GM21576 (cell line): ENCODE data around the gene WAPL.
A peak's percentile ranks its signal among the peaks of the same experiment; 100 is the strongest.

ENCODE experiments used
- ATAC-seq: cut with Tn5 transposase; IDR thresholded peaks from one replicate; pipeline ENCODE4 v1.9.1; 2021; ENCODE audit warnings: mild to moderate bottlenecking, moderate library complexity; ENCODE audit not compliant: unreplicated experiment

The WAPL gene

GRCh38 chr10:86413046-86413728 lies 108.4 kb downstream of the WAPL start:
- ATAC-seq, result peak; percentile 67

- ATAC-seq, result no peak
Observed at GRCh38 chr10:86411852-86412560, 109.6 kb downstream of the WAPL start.

DNA sequence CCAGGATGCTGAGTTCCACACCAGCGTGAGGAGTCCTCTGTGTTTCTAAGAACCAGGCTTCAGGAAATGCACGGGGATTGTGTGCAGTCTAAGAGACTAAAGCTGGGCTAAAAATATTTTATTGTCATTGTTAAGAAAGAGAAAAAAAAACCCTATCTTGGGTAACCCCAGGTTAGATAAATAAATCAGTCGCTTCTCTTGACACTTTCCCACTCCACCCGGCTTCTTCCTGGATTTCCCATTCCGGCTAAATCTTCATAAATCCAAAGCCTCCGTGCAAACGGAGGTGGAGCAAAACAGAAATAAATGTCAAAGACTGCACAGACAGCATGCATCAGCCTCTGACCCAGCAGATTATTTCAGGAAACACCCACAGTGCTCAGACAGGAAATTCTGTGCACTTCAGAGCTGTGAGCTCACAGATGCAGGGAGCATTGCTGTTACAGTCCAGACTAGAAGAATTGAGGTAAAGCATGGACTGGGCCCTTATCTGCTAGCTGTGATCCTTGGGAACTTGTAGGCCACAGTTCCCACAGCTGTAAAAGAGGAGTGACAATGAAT lies 110.2 kb downstream of the WAPL start:
- peak; percentile 60 for ATAC-seq

- ATAC-seq, result no peak
Observed at GRCh38 chr10:86410542-86411124, 111.0 kb downstream of the WAPL start.

- ATAC-seq, result no peak
Observed at GRCh38 chr10:86409183-86409582, 112.4 kb downstream of the WAPL start.

GRCh38 chr10:86403183-86403797 lies 118.3 kb downstream of the WAPL start:
- ATAC-seq, result no peak

DNA sequence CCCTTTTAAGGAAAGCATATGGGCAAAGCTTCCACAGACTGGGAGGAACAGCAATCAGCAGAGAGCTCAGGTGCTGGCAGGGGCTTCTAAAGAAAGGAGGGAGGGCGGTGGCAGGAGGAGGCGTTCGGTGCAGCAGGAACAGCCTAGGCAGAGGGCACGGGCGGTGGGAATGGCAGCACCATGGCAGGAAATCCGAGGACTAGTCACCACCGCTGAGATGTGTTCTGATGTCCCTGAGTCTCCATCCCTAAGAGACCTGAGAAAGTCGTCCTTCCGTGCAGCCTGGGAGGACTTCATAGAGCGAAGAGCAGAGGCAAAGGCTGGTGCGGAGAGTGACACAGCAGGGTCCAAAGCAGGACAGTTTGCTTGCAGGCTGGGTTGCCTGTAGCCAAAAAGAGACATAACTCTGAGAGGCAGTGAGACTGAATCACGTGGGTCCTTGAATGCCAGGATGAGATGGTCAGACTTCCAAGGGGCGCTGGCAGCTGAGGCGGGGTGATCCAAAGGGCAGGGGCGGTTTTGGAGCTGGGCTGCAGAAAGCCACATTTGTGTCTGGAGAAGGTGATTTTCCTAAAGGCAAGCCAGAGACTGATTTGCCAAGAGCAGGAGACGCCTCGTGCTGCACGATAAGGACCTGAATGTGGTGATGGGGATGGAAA lies 119.2 kb downstream of the WAPL start:
- no peak for ATAC-seq

GRCh38 chr10:86401588-86402282 lies 119.9 kb downstream of the WAPL start:
- no peak for ATAC-seq

DNA sequence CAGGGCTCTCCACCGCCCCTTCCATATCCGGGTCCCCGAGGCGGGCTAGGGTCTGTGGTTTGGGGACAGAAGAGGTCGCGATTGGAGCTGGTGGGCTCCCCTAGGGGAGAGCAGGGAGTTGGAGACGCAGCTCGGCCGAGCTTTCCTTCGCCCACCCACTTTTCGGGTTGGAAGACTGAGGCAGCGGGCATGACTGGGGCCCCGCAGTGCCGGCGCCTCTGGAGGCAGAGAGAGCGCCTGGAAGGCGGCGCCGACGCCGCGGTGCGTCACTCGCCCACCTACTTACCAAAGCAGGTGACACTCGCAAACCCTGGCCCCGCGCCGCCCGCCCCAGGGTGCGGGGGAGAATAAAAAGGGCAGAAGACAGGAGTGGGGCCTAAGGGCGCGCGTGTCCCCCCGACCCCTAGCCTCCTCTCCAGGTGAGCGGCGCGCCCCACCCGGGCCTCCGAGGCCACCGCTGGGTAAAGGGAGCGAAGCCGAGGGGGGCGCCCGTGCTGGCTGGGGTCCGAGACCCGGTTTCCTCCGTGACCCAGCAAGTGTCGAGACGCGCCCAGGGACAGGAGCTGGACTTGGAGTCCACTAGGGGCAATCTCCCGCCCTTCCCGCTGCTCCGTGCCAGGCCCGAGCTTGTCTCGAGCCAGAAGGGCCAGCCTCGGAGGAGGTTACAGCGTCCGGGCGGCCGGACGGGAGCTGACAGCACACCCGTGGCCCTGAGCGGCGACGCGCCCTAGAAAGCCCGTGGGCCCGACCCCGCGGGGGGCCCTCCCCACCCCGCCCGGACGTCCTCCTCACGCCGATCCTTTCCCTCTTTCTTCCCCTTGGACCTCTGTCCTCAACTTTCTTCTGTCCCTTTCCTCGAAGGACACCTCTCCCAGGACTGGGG lies 120.6 kb downstream of the WAPL start:
- peak; percentile 36 for ATAC-seq

DNA sequence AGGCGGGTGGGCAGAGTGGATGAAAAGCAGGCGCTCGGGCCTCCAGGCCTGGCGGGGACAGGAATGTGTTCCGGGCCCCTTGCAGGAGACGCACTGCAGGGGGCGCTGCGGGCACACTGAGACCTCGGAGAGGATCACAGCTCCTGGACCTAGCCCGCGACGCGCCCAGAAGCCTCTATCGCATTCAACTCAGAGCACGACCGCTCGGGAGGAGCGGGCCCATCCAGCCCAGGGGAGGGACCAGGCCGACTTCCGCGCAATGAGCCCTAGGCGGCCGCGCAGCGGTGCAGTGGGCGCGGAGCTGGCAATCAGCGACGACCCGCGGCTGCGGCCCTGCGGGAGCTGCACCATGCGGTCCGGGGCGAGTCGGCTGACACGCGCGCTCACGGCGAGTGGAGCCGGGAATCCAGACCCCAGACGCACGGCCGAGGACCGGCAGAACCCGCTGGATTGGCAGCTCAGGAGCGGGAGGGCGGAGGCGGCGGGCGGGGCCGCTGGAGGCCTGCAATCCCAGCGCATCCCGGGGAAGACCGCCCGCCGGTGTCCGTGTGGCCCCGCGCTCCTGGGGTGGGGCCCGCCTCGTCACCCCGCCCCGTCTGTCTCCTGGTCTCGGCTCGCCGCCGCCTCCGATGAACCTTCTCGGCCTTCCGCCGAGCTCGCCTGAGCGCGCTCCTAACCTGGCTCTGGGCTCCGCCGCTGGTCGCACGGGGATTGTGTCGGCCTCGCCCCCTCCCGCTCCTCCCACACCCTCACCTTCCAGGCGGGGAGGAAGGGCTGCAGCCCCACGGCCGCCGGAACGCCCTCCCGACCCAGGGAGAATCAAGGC lies 121.5 kb downstream of the WAPL start:
- peak; percentile 87 for ATAC-seq

- no peak for ATAC-seq
Observed at GRCh38 chr10:86399514-86399878, 122.1 kb downstream of the WAPL start.

DNA sequence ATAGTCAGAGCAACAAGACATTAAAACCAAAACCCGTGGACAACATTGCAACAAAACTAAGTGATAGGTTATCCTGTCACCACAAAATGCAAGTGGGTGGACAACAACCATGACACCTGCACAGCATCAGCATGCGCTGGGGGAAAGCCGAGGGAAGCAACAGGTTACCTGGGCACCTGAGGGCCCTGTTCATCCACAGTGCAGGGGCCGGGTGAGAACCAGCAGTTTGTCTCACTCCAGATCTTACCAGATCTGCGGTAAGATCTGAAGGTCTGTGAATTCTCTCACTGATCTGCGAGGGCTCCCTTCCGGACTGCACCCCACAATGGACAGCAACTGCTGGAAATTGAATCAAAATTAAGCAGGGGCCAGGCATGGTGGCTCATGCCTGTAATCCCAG lies 124.5 kb downstream of the WAPL start:
- ATAC-seq, result no peak

DNA sequence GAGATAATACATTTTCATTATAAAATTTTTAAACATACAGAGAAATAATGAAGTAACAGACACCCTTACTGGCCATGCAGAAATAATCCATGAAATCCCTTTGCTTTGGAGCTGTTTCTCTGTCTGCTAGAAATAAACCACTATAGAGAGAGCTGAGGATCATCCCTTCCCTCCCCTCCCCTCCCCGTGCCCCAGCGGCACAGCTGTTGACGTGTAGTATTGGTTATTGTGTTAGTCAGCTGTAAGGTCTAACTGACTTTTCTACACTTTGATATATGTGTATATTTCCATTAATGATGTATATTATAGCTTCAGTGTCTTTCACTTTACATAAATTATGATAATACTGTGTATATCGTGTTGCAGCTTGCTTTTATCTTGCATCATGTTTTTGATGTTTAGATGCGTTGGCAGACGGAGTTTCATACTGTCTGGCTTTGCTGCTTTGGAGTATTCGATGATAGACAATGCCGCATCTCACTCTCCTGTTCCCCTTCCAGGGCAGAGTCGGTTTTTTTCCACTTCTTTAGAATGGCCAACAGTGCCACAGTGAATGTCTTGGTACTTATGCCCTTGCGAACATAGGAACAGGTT lies 127.6 kb downstream of the WAPL start:
- ATAC-seq, result no peak

DNA sequence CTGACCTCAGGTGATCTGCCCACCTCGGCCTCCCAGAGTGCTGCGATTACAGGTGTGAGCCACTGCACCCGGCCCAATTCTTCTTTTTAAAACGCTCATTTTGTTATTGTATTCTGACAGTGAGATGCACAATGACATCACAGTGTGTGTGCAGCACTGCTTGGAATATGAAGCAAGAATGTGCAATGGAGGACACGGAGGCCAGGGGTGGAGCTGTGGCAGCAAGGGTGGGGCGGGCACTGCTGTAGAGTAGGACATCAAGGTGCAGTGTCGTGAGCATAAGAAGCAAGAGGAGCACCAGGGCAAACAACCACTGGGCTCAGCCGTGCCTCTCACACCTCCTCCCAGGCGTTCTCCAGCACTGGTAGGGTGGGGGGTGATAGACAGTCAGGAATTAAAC lies 128.2 kb downstream of the WAPL start:
- no peak for ATAC-seq

- peak; percentile 71 for ATAC-seq
Observed at GRCh38 chr10:86392723-86393094, 128.9 kb downstream of the WAPL start.

GRCh38 chr10:86391986-86392722 lies 129.4 kb downstream of the WAPL start:
- no peak for ATAC-seq

DNA sequence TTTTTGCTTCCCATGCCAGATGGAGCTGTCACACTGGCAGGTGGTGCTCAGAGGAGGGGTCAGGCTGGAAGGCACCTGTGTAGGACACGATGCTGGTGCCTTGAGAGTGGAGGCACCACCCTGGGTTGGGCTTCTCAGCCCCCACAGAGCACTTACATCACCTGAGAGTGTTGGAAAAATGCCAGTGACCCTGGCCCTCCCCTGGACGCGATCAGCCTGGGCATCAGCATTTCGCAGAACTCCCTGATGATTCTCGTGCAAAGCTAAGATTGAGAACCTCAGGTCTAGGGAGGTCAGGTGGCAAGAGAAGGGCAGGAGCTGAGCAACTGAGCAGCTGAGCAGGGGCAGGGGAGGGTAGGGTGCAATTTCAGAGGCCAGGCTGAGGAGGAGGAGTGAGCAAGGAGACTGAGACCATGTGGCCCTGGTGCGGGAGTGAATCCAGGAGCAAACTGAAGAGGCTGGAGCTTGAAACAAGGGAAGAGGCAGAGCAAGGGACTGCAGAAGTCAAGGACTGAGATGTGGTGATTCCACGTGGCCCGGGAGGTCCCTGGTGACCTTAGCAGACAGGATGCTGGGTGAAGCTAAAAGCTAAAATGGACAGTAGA lies 130.3 kb downstream of the WAPL start:
- ATAC-seq, result no peak
